Pancreas (tissue), 10 donors: ENCODE results near the gene ACP6. TPM values are rescaled to one million over a fixed set of nuclear protein-coding genes. Genes with fewer than 3 reads are reported as not detected.
A peak's percentile ranks its signal among the peaks of the same experiment; 100 is the strongest.

ENCODE experiments used
- ATAC-seq, 4 donors: fragments of 200-7000 bp; cut with Tn5 transposase; one replicate each; pipeline versions ENCODE4 v1.8.0 to v1.9.1; 2020; ENCODE audit warnings: mild to moderate bottlenecking in 4 of 4, moderate library complexity in 4 of 4
- DNase-seq, 6 donors: peaks; one replicate each; pipeline ENCODE4 v3.0.0-alpha.2; 2020
- FAIRE-seq: peaks from 2 replicates; lab custom pipeline; 2012; peaks lifted over from hg19 to GRCh38; lab: Jason Lieb, UNC
- H3K27ac ChIP-seq, 4 donors: fragments of 200-600 bp; sonication (generic); 1 replicate in 3 of 4; 2 replicates in 1 of 4; pipeline versions ENCODE4 v1.5.0 to v1.8.0; 2020
- H3K27me3 ChIP-seq, 4 donors: fragments of 200-600 bp; one replicate each; pipeline ENCODE4 v1.8.0; 2021
- H3K36me3 ChIP-seq, 3 donors: fragments of 200-600 bp; sonication (generic) in 1 of 3; one replicate each; pipeline versions ENCODE4 v1.5.0 to v1.8.0; 2020 to 2021
- H3K4me1 ChIP-seq, 3 donors: fragments of 200-600 bp; one replicate each; pipeline ENCODE4 v1.8.0; 2021
- H3K4me3 ChIP-seq, 4 donors: fragments of 200-600 bp; sonication (generic) in 2 of 4; one replicate each; pipeline versions ENCODE4 v1.5.0 to v1.8.0; 2020 to 2021
- H3K9me3 ChIP-seq, 4 donors: fragments of 200-600 bp; one replicate each; pipeline ENCODE4 v1.8.0; 2021
- WGBS, 2 donors: extraction: QIAGEN DNeasy Blood & Tissue Kit; methylation state at CpG; one replicate each; pipeline ENCODE4 v1.1.7; 2013; 5-methylcytosine and 5-hydroxymethylcytosine counted together
- intact Hi-C, 3 donors: fragments of 100-400 bp; cut with DNase I; formaldehyde crosslinking; loops; one replicate each; pipeline versions ENCODE4 v1.11.1 to v1.14.2; 2022
- polyA plus RNA-seq, 2 donors: library from polyadenylated mRNA; stranded (reverse); fragments of 200-250 nt; gene quantifications; one replicate each; pipeline ENCODE4 v1.2.3, GENCODE V29; 2013
- total RNA-seq, 6 donors: library from RNA; stranded (reverse); fragmentation: NEBNext Ultra II Directional in 4 of 6; extraction: Animal tissue kit (Norgen Biotek cat#: 25700) in 4 of 6; gene quantifications; one replicate each; pipeline versions ENCODE4 v1.2.1 to v1.2.4, GENCODE V29; 2021 to 2023
- TF ChIP-seq, protein P1 (sequence below), 4 donors: fragments of 200-600 bp; sonication (generic) in 3 of 4; IDR thresholded peaks; one replicate each; pipeline versions ENCODE4 v1.5.0 to v1.8.0; 2021; ENCODE audit warnings: antibody characterized with exemption in 4 of 4
- donor health status: healthy with polysubstance abuse.
- donor health status: DM: no; HTN: no; CAD: no; lungs with moderate emphysema.
- donor health status: DM: no; HTN: no; CAD: no.
- donor health status: control.
- donor health status: control.
- donor health status: Bipolar disorder and iron deficiency.
- donor health status: DM: yes; HTN: yes; CAD: no.
- donor health status: DM: no; HTN: no; CAD: no.
- donor health status: DM: no; HTN: no; CAD: no.
- donor health status: DM: yes; HTN: yes; CAD: no.

ACP6 gene
- total and polyA plus RNA-seq, 8 donors, result 8.5 to 18.6 (median 10.1) TPM

DNA sequence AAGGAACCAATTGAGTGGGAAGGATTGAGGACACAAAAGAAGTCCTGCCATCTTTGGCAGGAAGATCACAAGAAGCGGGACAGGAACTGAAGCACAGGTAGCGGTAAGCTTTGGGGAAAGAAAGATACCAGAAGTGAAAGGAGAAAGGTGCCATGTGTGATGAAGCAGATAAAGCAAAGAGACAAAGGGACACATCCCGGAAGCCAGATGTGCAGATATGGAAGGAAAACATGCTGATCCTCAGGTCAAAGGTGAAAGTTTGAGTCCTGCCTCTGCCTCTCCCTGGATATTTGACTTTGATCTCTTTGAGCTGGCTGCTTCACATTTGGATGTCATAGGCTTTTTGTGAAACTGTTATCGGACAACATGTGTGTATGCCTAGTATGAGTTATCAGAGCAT is 34.0 kb downstream of the ACP6 start:
- Histone ChIP-seq H3K9me3 (no peaks in the 10 kb centered on the region), H3K27ac (no peak overlapping the region), H3K36me3 (no peaks in the 10 kb centered on the region), H3K4me1 (no peaks in the 10 kb centered on the region), H3K4me3 (no peak overlapping the region), H3K27me3 (no peaks in the 10 kb centered on the region)
- ATAC-seq, result no peak
- no peak for FAIRE-seq
- 94 to 95% methylated on average over 4 of the region's 4 CpGs for WGBS, 2 donors
- TF ChIP-seq, protein P1, sequence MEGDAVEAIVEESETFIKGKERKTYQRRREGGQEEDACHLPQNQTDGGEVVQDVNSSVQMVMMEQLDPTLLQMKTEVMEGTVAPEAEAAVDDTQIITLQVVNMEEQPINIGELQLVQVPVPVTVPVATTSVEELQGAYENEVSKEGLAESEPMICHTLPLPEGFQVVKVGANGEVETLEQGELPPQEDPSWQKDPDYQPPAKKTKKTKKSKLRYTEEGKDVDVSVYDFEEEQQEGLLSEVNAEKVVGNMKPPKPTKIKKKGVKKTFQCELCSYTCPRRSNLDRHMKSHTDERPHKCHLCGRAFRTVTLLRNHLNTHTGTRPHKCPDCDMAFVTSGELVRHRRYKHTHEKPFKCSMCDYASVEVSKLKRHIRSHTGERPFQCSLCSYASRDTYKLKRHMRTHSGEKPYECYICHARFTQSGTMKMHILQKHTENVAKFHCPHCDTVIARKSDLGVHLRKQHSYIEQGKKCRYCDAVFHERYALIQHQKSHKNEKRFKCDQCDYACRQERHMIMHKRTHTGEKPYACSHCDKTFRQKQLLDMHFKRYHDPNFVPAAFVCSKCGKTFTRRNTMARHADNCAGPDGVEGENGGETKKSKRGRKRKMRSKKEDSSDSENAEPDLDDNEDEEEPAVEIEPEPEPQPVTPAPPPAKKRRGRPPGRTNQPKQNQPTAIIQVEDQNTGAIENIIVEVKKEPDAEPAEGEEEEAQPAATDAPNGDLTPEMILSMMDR (IDR thresholded peaks at IDR 0.05), result no peak
- no peak for DNase-seq
- intact Hi-C loops, result no loop called here

DNA sequence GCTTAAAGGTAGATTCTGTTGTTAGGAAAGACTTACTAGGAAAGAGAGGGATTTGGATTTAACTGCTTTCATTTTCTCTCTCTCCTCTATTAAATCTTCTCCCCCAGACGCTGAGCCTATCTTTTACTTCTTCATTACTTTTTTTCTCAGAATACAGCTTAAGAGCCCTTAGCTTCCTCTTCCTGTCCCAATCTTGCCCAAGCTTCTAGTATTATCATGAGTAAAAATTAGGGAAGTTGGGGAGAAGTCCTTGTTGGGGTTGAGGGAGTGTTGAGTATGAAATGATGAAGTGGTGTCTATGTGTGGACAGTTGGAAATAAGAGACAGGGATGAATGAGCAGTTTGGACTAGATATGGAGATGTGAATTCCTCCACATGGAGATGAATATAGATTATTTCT is 35.0 kb downstream of the ACP6 start:
- Histone ChIP-seq H3K4me1 (no peaks in the 10 kb centered on the region), H3K36me3 (no peaks in the 10 kb centered on the region), H3K4me3 (no peak overlapping the region), H3K27ac (no peak overlapping the region), H3K9me3 (no peaks in the 10 kb centered on the region), H3K27me3 (no peaks in the 10 kb centered on the region)
- peak in 2 of 4 donors; percentile 45 to 70 for ATAC-seq
- no peak for DNase-seq
- intact Hi-C loops, result no loop called here
- 89 to 92% methylated on average over 1 of the region's 1 CpG for WGBS, 2 donors
- TF ChIP-seq, protein P1 (IDR thresholded peaks at IDR 0.05), result no peak
- FAIRE-seq, result no peak

DNA sequence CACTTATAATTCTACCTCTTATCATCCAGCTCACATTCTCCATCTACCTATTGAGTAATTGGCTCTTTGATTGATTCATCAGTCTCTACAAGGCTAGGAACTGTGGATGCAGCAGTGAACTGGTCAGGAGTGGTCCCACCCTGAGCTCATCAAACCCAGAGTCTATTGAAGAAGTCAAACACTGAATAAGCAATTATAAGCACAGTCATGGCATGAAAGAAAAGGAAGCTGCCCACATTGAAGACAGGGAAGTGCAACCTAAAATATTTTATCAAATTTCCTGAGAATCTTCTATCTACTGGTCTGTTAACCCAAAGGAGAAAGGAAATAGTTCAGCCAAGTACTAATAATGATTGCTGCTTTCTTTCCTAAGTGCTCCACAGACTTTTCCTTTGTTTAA is 35.7 kb downstream of the ACP6 start:
- H3K27me3 ChIP-seq, result no peaks in the 10 kb centered on the region
- no peaks in the 10 kb centered on the region for H3K36me3 ChIP-seq
- DNase-seq, result no peak
- H3K4me3 ChIP-seq, result no peak overlapping the region
- H3K27ac ChIP-seq, result no peak overlapping the region
- no peaks in the 10 kb centered on the region for H3K4me1 ChIP-seq
- TF ChIP-seq, protein P1 (IDR thresholded peaks at IDR 0.05), result no peak
- intact Hi-C loops, result no loop called here
- no peak for FAIRE-seq
- no peaks in the 10 kb centered on the region for H3K9me3 ChIP-seq
- peak in 1 of 4 donors; percentile 24 for ATAC-seq

DNA sequence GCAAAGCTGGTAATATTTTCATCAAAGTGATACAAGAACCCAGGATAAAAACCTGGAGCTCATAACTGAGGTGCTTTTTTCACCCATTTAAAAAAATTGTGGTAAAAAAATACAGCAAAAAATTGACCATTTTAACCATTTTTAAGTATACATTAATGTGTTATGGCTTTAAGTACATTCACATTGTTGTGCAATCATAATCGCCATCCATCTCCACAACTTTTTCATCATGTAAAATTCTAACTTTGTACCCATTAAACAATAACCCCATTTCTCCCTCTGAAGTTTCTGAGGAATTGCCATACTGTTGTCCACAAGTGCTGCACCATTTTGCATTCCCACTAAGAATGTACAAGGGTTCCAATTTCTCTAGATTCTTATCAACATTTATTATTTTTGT is 36.6 kb downstream of the ACP6 start:
- FAIRE-seq, result no peak
- no peak overlapping the region for H3K4me3 ChIP-seq
- no peaks in the 10 kb centered on the region for H3K4me1 ChIP-seq
- TF ChIP-seq, protein P1 (IDR thresholded peaks at IDR 0.05), result no peak
- H3K27ac ChIP-seq, result no peak overlapping the region
- no peaks in the 10 kb centered on the region for H3K36me3 ChIP-seq
- 93 to 95% methylated on average over 1 of the region's 1 CpG for WGBS, 2 donors
- DNase-seq, result no peak
- no peaks in the 10 kb centered on the region for H3K9me3 ChIP-seq
- intact Hi-C loops, result no loop called here
- H3K27me3 ChIP-seq, result no peaks in the 10 kb centered on the region
- ATAC-seq, result no peak

DNA sequence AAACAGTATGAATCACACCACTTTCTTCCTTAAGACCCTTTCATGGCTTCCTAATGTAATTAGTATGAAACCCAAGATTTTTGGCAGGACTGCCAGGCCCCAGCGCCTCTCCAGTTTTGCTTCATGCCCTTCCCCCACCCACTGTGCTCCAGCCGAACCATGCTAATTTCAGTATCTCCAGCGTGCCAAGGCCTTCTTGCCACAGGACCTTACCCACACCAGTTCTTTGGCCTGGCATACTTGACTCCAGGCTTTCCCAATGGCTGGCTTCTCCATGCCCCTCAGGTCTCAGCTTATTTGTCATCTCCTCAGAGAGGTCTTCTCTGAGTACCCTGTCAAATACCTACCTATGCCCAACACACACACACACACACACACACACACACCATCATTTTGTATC is 38.5 kb downstream of the ACP6 start:
- no peak for DNase-seq
- no peak for FAIRE-seq
- Histone ChIP-seq H3K27ac (no peak overlapping the region), H3K36me3 (no peaks in the 10 kb centered on the region), H3K4me3 (no peak overlapping the region), H3K9me3 (no peaks in the 10 kb centered on the region), H3K27me3 (no peaks in the 10 kb centered on the region), H3K4me1 (no peaks in the 10 kb centered on the region)
- intact Hi-C loops, result no loop called here
- WGBS, 2 donors, result 86% methylated on average over 3 of the region's 3 CpGs
- no peak for ATAC-seq
- TF ChIP-seq, protein P1 (IDR thresholded peaks at IDR 0.05), result no peak
